ENCODE results near the gene OR10H5. TPM values are rescaled to one million over a fixed set of nuclear protein-coding genes. Genes with fewer than 3 reads are reported as not detected.

Gene OR10H5
- total and polyA plus RNA-seq, 10 of the 15 experiments (the other 5 are each of a cell fraction or from before 2014, with no cell fraction given): not detected

DNA sequence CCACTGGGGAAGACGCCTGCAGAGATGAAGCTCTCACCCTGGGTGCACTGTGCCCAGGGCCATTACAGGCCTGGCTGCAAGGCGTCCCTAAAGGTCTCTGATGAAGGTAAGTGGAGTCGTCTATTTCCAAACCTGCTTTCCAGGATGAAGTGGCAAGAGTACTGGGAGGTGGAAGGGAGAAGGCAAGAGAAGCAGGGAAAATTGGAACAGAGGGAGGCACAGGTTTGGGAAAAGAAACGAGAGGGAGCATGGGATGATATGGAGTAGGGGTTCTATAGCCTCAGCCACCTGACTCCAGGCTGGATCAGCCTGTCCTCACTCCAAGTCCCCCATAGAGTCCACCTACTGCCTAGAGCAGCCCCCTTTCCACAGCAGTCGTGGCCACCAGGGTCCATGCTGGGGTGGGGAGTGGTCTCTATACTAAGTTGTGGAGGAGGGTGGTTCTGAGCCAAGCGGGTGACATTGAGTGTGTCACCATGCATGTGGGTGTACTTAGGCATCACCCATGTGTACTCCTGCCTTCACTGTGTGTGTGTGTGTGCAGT, at the start of gene OR10H5 (continued):
- TF ChIP-seq MEF2B (IDR thresholded peaks at IDR 0.05; ENCODE audit: partially characterized antibody, poor library complexity, severe bottlenecking): no peak
- no peak for TF ChIP-seq SREBF2 (IDR thresholded peaks at IDR 0.05; ENCODE audit: low read length)
- no peak for TF ChIP-seq SUZ12 (IDR thresholded peaks at IDR 0.05; ENCODE audit: unreplicated experiment)
- TF ChIP-seq NR2C1 (IDR thresholded peaks at IDR 0.05): no peak

DNA sequence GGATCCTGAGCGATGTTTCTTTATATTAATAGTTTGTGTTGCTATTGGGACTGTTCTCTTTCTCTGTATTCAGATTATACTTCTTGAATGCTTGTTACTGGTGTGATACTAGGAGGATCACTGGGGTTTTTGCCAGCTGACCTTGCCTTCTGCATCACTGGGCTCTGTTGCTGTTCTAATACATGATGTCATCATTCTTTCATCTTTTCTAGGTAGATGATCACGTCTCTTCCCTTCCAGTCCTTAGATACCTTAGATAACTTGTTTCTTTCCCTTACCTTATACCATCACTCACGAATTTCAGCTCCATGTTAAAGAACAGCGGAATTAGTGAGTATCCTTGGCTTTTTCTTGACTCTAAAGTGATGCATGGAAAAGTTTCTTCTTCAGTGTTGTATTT, 49.7 kb upstream of the OR10H5 start, which contains the start of gene OR10H3:
Gene OR10H3 (plus strand): TSS at position 264 of the 400 bp plus-strand sequence. CDS start 3,408 bp downstream, outside the sequence.
- ChIA-PET SMC1A (ENCODE audit: uncharacterized antibody, unreplicated experiment) (interaction anchor here (0.6 kb wide), 1 partner anchor 965 kb away, joined by 3 read pairs; no protein-coding TSS in a partner anchor), POLR2A (no interaction called here), RAD21 (ENCODE audit: unreplicated experiment) (no interaction called here), CTCF (no interaction called here)
- FAIRE-seq: no peak
- no peaks in the 10 kb centered on the region; the same call in 2 of the 3 replicates for H3K9me3 ChIP-seq (replicated peaks; ENCODE audit: control insufficient read depth, insufficient read depth, low read length)
- intact Hi-C loops (cut with micrococcal nuclease; ENCODE audit: unreplicated experiment): no loop called here
- H3K79me2 ChIP-seq (ENCODE audit: control insufficient read depth, insufficient read depth, low read length): no peaks in the 10 kb centered on the region
- no peaks in the 10 kb centered on the region for H3K4me1 ChIP-seq (ENCODE audit: control insufficient read depth, insufficient read depth, low read length)
- H3K4me2 ChIP-seq (ENCODE audit: control insufficient read depth, insufficient read depth): no peak within 1 kb of the TSS
- DNase-seq (ENCODE audit: low read depth, low spot score): no peak
- in situ Hi-C loops (cut with MboI): no loop called here
- no peaks in the 10 kb centered on the region for H3K27me3 ChIP-seq (replicated peaks in 1 of 2; ENCODE audit: control insufficient read depth in 2 of 2, insufficient read depth in 2 of 2, low read length in 1 of 2)
- TF ChIP-seq CBX5 (IDR thresholded peaks at IDR 0.05; ENCODE audit: low read depth) (no peak), RCOR1 (conservative IDR thresholded peaks at IDR 0.05; ENCODE audit: low read depth, low read length) (no peak), TCF7 (IDR thresholded peaks at IDR 0.05; ENCODE audit: borderline replicate concordance) (no peak), POLR2A (IDR thresholded peaks at IDR 0.05; ENCODE audit: low read depth, low read length) (no peak), WRNIP1 (IDR thresholded peaks at IDR 0.05; ENCODE audit: borderline replicate concordance, low read depth, low read length) (no peak), CBX3 (IDR thresholded peaks at IDR 0.05; ENCODE audit: borderline replicate concordance, low read depth) (no peak)
- TF ChIP-seq, protein P1, sequence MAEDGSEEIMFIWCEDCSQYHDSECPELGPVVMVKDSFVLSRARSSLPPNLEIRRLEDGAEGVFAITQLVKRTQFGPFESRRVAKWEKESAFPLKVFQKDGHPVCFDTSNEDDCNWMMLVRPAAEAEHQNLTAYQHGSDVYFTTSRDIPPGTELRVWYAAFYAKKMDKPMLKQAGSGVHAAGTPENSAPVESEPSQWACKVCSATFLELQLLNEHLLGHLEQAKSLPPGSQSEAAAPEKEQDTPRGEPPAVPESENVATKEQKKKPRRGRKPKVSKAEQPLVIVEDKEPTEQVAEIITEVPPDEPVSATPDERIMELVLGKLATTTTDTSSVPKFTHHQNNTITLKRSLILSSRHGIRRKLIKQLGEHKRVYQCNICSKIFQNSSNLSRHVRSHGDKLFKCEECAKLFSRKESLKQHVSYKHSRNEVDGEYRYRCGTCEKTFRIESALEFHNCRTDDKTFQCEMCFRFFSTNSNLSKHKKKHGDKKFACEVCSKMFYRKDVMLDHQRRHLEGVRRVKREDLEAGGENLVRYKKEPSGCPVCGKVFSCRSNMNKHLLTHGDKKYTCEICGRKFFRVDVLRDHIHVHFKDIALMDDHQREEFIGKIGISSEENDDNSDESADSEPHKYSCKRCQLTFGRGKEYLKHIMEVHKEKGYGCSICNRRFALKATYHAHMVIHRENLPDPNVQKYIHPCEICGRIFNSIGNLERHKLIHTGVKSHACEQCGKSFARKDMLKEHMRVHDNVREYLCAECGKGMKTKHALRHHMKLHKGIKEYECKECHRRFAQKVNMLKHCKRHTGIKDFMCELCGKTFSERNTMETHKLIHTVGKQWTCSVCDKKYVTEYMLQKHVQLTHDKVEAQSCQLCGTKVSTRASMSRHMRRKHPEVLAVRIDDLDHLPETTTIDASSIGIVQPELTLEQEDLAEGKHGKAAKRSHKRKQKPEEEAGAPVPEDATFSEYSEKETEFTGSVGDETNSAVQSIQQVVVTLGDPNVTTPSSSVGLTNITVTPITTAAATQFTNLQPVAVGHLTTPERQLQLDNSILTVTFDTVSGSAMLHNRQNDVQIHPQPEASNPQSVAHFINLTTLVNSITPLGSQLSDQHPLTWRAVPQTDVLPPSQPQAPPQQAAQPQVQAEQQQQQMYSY (CRISPR knock-in tag; IDR thresholded peaks at IDR 0.05): no peak
- TF ChIP-seq, protein P2, sequence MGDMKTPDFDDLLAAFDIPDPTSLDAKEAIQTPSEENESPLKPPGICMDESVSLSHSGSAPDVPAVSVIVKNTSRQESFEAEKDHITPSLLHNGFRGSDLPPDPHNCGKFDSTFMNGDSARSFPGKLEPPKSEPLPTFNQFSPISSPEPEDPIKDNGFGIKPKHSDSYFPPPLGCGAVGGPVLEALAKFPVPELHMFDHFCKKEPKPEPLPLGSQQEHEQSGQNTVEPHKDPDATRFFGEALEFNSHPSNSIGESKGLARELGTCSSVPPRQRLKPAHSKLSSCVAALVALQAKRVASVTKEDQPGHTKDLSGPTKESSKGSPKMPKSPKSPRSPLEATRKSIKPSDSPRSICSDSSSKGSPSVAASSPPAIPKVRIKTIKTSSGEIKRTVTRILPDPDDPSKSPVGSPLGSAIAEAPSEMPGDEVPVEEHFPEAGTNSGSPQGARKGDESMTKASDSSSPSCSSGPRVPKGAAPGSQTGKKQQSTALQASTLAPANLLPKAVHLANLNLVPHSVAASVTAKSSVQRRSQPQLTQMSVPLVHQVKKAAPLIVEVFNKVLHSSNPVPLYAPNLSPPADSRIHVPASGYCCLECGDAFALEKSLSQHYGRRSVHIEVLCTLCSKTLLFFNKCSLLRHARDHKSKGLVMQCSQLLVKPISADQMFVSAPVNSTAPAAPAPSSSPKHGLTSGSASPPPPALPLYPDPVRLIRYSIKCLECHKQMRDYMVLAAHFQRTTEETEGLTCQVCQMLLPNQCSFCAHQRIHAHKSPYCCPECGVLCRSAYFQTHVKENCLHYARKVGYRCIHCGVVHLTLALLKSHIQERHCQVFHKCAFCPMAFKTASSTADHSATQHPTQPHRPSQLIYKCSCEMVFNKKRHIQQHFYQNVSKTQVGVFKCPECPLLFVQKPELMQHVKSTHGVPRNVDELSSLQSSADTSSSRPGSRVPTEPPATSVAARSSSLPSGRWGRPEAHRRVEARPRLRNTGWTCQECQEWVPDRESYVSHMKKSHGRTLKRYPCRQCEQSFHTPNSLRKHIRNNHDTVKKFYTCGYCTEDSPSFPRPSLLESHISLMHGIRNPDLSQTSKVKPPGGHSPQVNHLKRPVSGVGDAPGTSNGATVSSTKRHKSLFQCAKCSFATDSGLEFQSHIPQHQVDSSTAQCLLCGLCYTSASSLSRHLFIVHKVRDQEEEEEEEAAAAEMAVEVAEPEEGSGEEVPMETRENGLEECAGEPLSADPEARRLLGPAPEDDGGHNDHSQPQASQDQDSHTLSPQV (IDR thresholded peaks at IDR 0.05): no peak
- TF ChIP-seq, protein P3, sequence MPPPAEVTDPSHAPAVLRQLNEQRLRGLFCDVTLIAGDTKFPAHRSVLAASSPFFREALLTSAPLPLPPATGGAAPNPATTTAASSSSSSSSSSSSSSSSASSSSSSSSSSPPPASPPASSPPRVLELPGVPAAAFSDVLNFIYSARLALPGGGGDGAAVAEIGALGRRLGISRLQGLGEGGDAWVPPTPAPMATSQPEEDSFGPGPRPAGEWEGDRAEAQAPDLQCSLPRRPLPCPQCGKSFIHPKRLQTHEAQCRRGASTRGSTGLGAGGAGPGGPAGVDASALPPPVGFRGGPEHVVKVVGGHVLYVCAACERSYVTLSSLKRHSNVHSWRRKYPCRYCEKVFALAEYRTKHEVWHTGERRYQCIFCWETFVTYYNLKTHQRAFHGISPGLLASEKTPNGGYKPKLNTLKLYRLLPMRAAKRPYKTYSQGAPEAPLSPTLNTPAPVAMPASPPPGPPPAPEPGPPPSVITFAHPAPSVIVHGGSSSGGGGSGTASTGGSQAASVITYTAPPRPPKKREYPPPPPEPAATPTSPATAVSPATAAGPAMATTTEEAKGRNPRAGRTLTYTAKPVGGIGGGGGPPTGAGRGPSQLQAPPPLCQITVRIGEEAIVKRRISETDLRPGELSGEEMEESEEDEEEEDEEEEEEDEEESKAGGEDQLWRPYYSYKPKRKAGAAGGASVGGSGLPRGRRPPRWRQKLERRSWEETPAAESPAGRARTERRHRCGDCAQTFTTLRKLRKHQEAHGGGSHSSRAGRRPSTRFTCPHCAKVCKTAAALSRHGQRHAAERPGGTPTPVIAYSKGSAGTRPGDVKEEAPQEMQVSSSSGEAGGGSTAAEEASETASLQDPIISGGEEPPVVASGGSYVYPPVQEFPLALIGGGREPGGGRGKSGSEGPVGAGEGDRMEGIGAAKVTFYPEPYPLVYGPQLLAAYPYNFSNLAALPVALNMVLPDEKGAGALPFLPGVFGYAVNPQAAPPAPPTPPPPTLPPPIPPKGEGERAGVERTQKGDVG (CRISPR knock-in tag; IDR thresholded peaks at IDR 0.05): no peak
- no peak within 1 kb of the TSS for H3K9ac ChIP-seq (ENCODE audit: control insufficient read depth, insufficient read depth, low read length)
- H2AFZ ChIP-seq (ENCODE audit: control insufficient read depth, low read depth, low read length): no peak within 1 kb of the TSS
- H4K20me1 ChIP-seq (ENCODE audit: control insufficient read depth, insufficient read depth): no peaks in the 10 kb centered on the region
- WGBS (ENCODE audit: insufficient coverage, insufficient replicate concordance, low lambda C conversion rate, missing lambda C conversion rate): 20% methylated on average over 4 of the region's 4 CpGs
- H3K36me3 ChIP-seq (ENCODE audit: control insufficient read depth in 2 of 2, insufficient read depth in 2 of 2, low read length in 1 of 2): no peaks in the 10 kb centered on the region
- H3K27ac ChIP-seq (ENCODE audit: control insufficient read depth, insufficient read depth): no peak within 1 kb of the TSS
- no peak for ATAC-seq
- no TSS peak for BruUV-seq (replicated peaks)
- no peak within 1 kb of the TSS for H3K4me3 ChIP-seq
